ENCODE data around the gene CD33.

GRCh38 chr19:51200071-51200666, 24.7 kb upstream of the CD33 start:
- TF ChIP-seq JUNB (CRISPR knock-in tag; conservative IDR thresholded peaks at IDR 0.05) (no peak), MED1 (CRISPR knock-in tag; IDR thresholded peaks at IDR 0.05; ENCODE audit: borderline replicate concordance) (no peak), SIX5 (IDR thresholded peaks at IDR 0.05; ENCODE audit: borderline replicate concordance in 1 of 2, insufficient read depth in 1 of 2, low read depth in 1 of 2, low read length in 2 of 2) (no peak), CTCF (IDR thresholded peaks at IDR 0.05 in 2 of 3, conservative IDR thresholded peaks at IDR 0.05 in 1 of 3; ENCODE audit: insufficient read depth in 2 of 3, low read depth in 1 of 3, low read length in 3 of 3) (no peak), MAX (CRISPR knock-in tag; IDR thresholded peaks at IDR 0.05) (no peak)
